ENCODE measurements around the gene INTS2.
"Not testable (repeated sequence)": the region's sequence is repeated elsewhere in the genome, so short reads cannot be mapped to it uniquely, and the experiment has no call there.

INTS2 gene

GRCh38 chr17:61822326-61823285 lies 105.2 kb downstream of the INTS2 start:
- DNase-seq (ENCODE audit: low read depth): no peak

DNA sequence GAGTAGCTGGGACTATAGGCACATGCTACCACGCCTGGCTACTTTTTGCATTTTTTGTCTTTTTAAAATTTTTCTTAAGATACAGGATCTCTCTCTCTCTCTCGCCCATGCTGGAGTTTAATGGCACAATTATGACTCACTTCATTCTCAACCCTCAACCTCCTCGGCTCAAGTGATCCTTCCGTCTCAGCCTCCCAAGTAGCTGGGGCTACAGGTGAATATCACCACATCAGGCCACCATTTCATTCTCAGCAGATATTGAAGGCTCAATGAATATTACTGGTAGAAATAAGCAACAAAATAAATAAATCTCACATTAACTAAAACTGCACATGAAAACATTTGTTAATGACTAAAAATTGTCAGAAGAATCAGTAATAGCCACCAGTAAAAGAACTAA lies 106.1 kb downstream of the INTS2 start:
- DNase-seq (ENCODE audit: low read depth): no peak

- DNase-seq (ENCODE audit: low read depth): not testable (repeated sequence)
Observed at GRCh38 chr17:61819265-61819664, 108.5 kb downstream of the INTS2 start.

DNA sequence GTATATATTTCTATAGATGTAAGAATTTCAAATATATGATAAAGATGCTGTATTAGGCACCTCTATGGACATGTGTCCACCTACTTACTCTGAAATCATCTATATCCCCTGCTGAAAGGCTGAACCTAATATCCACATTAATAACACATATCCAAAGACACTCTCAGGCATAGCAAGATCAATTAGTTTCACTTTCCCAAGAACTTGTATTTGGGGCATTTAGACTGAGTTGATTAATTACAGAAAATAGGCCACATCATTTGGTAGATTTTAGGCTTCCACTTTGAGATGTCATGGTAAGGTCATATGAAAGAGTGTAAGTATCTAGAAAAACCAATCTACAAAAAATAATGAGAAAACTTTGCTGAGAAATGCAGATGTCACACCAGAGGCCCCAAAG lies 109.6 kb downstream of the INTS2 start:
- no peak for DNase-seq (ENCODE audit: low read depth)

DNA sequence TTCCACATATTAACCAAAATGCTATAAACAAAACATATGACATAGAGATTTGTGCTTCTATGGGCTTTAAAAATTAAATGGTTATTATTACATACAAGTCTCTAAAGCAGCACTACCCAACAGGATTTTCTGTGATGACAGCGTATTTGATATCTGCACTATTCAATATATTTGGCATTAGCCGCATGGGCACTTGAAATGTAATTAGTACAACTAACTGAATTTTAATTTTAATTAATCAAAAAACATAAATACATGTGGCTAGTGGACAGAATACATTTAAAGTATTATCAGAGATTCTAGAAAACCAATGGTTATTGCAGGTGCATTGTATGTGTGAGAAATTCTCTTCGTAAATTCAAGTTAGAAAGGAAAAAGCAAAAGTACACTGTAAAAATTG lies 110.3 kb downstream of the INTS2 start:
- DNase-seq (ENCODE audit: low read depth): no peak

DNA sequence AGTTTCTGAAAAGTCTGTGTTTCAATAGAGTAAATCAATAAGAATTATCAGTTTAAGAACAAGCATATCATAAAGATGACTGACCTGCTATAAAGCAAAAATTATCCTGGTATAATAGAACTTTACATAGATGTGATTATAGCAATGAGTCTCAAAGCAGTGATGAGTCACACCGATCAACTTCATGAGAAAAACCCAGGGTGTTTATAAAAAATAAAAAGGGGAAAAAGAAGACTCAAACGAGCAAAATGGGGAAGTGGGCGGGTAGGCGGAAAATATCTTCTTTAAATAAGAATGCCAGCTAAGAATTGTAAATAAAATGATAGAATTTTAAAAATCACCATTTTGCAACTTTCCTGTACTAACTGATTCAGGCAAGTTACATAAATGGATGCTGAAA lies 111.2 kb downstream of the INTS2 start:
- DNase-seq (ENCODE audit: low read depth): no peak

- no peak for DNase-seq (ENCODE audit: low read depth)
Observed at GRCh38 chr17:61815863-61816503, 111.8 kb downstream of the INTS2 start.

Measured in HS-27A (cell line).